OCI-LY1 (cell line): ENCODE measurements around the gene ARHGAP6.

Experiments used
- H2AFZ ChIP-seq: fragments of 200-600 bp; sonication (generic), shearing (Covaris generic); 2 replicates; pipeline ENCODE4 v1.6.0; 2014; ENCODE audit warnings: antibody characterized with exemption, mild to moderate bottlenecking, low read length
- H3F3A ChIP-seq: fragments of 200-600 bp; sonication (generic), shearing (Covaris generic); 2 replicates; pipeline ENCODE4 v1.6.0; 2014; ENCODE audit warnings: mild to moderate bottlenecking, antibody characterized with exemption, low read length, moderate library complexity; ENCODE audit not compliant: insufficient read depth
- H3K27ac ChIP-seq: fragments of 200-600 bp; sonication (generic); 2 replicates; pipeline ENCODE4 v1.5.1; 2014; ENCODE audit warnings: low read length, mixed run types, mild to moderate bottlenecking, low read depth; ENCODE audit not compliant: poor library complexity, severe bottlenecking
- H3K27me3 ChIP-seq: fragments of 200-600 bp; sonication (generic); 2 replicates; pipeline ENCODE4 v1.6.0; 2014; ENCODE audit warnings: antibody characterized with exemption, mild to moderate bottlenecking, low read length, moderate library complexity; ENCODE audit not compliant: insufficient read depth
- H3K36me3 ChIP-seq: fragments of 200-600 bp; sonication (generic); 2 replicates; pipeline ENCODE4 v1.6.1; 2014; ENCODE audit warnings: mild to moderate bottlenecking, antibody characterized with exemption, low read length, moderate library complexity, mixed read lengths; ENCODE audit not compliant: insufficient read depth
- H3K4me1 ChIP-seq: fragments of 200-600 bp; sonication (generic); 2 replicates; pipeline ENCODE4 v1.5.1; 2014; ENCODE audit warnings: mild to moderate bottlenecking, low read length, moderate library complexity; ENCODE audit not compliant: insufficient read depth, severe bottlenecking
- H3K4me2 ChIP-seq: fragments of 200-600 bp; sonication (generic), shearing (Covaris generic); 2 replicates; pipeline ENCODE4 v1.6.1; 2014; ENCODE audit warnings: low read length
- H3K4me3 ChIP-seq: fragments of 200-600 bp; sonication (generic); 2 replicates; pipeline ENCODE4 v1.5.1; 2014; ENCODE audit warnings: low read length, low read depth, mild to moderate bottlenecking, mixed read lengths; ENCODE audit not compliant: poor library complexity, severe bottlenecking
- H3K79me2 ChIP-seq: fragments of 200-600 bp; shearing (Covaris generic); 2 replicates; pipeline ENCODE4 v1.6.1; 2016; ENCODE audit warnings: mixed run types, low read length, mixed read lengths; ENCODE audit not compliant: insufficient read depth
- H3K9ac ChIP-seq: fragments of 200-600 bp; sonication (generic), shearing (Covaris generic); 2 replicates; pipeline ENCODE4 v1.6.1; 2014; ENCODE audit warnings: mild to moderate bottlenecking, low read length, mixed read lengths
- H3K9me2 ChIP-seq: fragments of 200-600 bp; sonication (generic), shearing (Covaris generic); 2 replicates; pipeline ENCODE4 v1.6.1; 2014; ENCODE audit warnings: low read depth, mild to moderate bottlenecking, low read length, mixed read lengths
- H3K9me3 ChIP-seq: fragments of 200-600 bp; shearing (Covaris generic); 2 replicates; pipeline ENCODE4 v1.6.1; 2014; ENCODE audit warnings: low read length, mixed read lengths
- H4K20me1 ChIP-seq: fragments of 200-600 bp; sonication (generic), shearing (Covaris generic); 2 replicates; pipeline ENCODE4 v1.6.0; 2016; ENCODE audit warnings: mild to moderate bottlenecking, low read length; ENCODE audit not compliant: insufficient read depth
- EZH2 ChIP-seq: fragments of 200-600 bp; sonication (generic), shearing (Covaris generic); IDR thresholded peaks from 2 replicates; pipeline ENCODE4 v1.8.0; 2017; ENCODE audit warnings: borderline replicate concordance, mixed run types, mild to moderate bottlenecking, antibody characterized with exemption, low read length, moderate library complexity, mixed read lengths
- TF ChIP-seq, protein P1 (sequence below): fragments of 200-600 bp; sonication (generic), shearing (Covaris generic); IDR thresholded peaks from 2 replicates; pipeline ENCODE4 v1.5.1; 2017; ENCODE audit warnings: mild to moderate bottlenecking, antibody characterized with exemption, low read length, moderate library complexity, mixed read lengths

The ARHGAP6 gene

DNA sequence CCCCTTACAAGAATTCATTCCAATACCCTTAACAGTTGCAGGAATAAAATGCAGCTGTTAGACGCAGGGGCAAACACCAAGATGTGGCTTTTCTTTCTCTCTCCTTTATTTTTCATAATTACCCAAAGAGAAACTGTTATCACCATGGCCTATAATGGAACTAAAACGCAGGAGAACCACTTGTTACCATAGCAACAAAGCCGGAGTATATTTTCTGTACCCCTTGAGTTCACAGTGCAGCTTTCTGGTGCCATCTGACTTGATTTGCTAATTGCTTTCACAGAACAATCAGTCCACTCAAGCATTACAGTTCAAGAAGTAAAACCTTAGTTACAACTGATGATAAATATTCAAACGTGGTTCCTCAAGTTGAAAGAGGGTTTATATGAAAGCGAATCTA lies 214.6 kb downstream of the ARHGAP6 start:
- Histone ChIP-seq H3K9me2 (no peaks in the 10 kb centered on the region), H3K4me3 (no peak overlapping the region), H3K36me3 (no peaks in the 10 kb centered on the region), H3K9ac (no peak overlapping the region), H3K27ac (no peak overlapping the region), H3K79me2 (no peaks in the 10 kb centered on the region), H3K4me2 (no peak overlapping the region), H2AFZ (no peak overlapping the region), H3K9me3 (no peaks in the 10 kb centered on the region), H3K4me1 (no peaks in the 10 kb centered on the region), H3F3A (no peaks in the 10 kb centered on the region), H3K27me3 (no peaks in the 10 kb centered on the region), H4K20me1 (no peaks in the 10 kb centered on the region)
- TF ChIP-seq EZH2 = no peak

DNA sequence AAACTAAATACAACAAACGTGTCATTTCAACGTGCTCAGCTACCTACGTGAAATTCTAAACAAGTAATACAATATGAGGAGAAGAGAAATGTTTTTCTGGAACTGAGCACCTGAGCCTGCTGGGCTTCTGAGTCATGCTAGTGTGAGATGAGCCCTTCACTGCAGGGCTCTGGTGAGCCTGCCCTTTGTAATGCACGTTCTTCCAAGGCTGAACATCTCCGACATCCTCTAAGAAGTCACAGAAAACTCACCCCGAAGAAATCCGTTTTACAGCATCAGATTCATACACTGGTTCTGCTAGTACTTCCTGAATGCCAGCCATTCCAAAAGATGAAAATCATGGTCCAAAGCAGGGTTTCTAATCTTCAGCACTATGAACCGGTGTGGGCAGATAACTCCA lies 215.4 kb downstream of the ARHGAP6 start:
- no peaks in the 10 kb centered on the region for H3K79me2 ChIP-seq
- no peaks in the 10 kb centered on the region for H3F3A ChIP-seq
- H3K4me3 ChIP-seq = no peak overlapping the region

DNA sequence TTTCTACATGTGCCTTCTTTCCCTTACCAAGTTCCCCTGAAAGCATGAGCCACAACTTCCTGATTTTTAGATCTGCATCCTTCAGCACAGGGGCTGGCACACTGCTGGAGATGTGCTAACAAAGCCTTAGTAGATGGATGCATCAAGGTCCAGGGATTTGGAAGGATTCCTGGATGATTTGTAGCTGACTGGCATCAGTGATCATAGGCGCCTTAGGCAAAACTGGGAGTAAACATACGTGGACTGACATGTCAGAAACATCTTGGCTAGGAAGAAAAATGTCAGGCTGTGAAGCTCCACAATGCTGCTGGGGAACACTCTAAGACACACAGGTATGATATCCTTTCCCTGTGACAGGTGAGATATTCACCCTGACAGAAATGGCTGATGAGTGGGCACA lies 216.1 kb downstream of the ARHGAP6 start:
- Histone ChIP-seq H3K4me3 (no peak overlapping the region), H3F3A (no peaks in the 10 kb centered on the region), H3K79me2 (no peaks in the 10 kb centered on the region), H3K36me3 (no peaks in the 10 kb centered on the region), H3K9ac (no peak overlapping the region), H3K4me2 (no peak overlapping the region), H3K9me2 (no peaks in the 10 kb centered on the region), H3K27ac (no peak overlapping the region), H3K9me3 (no peaks in the 10 kb centered on the region), H3K27me3 (no peaks in the 10 kb centered on the region), H4K20me1 (no peaks in the 10 kb centered on the region), H2AFZ (no peak overlapping the region), H3K4me1 (no peaks in the 10 kb centered on the region)
- TF ChIP-seq, protein P1, sequence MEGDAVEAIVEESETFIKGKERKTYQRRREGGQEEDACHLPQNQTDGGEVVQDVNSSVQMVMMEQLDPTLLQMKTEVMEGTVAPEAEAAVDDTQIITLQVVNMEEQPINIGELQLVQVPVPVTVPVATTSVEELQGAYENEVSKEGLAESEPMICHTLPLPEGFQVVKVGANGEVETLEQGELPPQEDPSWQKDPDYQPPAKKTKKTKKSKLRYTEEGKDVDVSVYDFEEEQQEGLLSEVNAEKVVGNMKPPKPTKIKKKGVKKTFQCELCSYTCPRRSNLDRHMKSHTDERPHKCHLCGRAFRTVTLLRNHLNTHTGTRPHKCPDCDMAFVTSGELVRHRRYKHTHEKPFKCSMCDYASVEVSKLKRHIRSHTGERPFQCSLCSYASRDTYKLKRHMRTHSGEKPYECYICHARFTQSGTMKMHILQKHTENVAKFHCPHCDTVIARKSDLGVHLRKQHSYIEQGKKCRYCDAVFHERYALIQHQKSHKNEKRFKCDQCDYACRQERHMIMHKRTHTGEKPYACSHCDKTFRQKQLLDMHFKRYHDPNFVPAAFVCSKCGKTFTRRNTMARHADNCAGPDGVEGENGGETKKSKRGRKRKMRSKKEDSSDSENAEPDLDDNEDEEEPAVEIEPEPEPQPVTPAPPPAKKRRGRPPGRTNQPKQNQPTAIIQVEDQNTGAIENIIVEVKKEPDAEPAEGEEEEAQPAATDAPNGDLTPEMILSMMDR = no peak
- TF ChIP-seq EZH2 = no peak

More for the DNA sequence above, 215.4 kb downstream of the ARHGAP6 start:
- no peaks in the 10 kb centered on the region for H3K9me2 ChIP-seq
- no peaks in the 10 kb centered on the region for H3K36me3 ChIP-seq
- H3K4me1 ChIP-seq = no peaks in the 10 kb centered on the region
- H3K4me2 ChIP-seq = no peak overlapping the region
- TF ChIP-seq EZH2 = no peak
- TF ChIP-seq, protein P1 = no peak
- H3K9ac ChIP-seq = no peak overlapping the region
- no peak overlapping the region for H2AFZ ChIP-seq
- H4K20me1 ChIP-seq = no peaks in the 10 kb centered on the region
- no peaks in the 10 kb centered on the region for H3K27me3 ChIP-seq
- H3K27ac ChIP-seq = no peak overlapping the region
- no peaks in the 10 kb centered on the region for H3K9me3 ChIP-seq

DNA sequence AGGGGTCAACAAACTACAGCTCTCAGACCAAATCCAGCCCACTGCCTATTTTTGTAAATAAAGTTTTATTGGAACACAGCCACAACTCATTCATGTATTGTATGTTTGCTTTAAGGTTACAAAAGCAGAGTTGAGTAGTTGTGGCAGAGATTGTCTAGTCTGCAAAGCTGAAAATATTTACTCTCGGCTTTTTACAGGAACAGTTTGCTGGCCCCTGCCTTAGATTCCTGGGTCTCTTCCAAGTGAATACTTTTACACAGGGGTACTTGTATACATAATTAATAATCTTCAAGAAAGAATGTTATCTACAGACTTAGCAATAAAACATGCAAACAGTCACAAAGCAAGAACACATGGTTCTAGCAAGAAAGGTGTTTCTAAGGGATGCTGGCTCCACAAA lies 218.3 kb downstream of the ARHGAP6 start:
- H3K9ac ChIP-seq = no peak overlapping the region
- H3K79me2 ChIP-seq = no peaks in the 10 kb centered on the region
- no peaks in the 10 kb centered on the region for H3K9me2 ChIP-seq
- TF ChIP-seq, protein P1 = no peak
- TF ChIP-seq EZH2 = no peak
- no peak overlapping the region for H2AFZ ChIP-seq
- H3K4me1 ChIP-seq = no peaks in the 10 kb centered on the region
- H3K36me3 ChIP-seq = no peaks in the 10 kb centered on the region
- no peaks in the 10 kb centered on the region for H3K9me3 ChIP-seq
- H3K27me3 ChIP-seq = no peaks in the 10 kb centered on the region
- H3K4me3 ChIP-seq = no peak overlapping the region
- no peaks in the 10 kb centered on the region for H3F3A ChIP-seq
- H4K20me1 ChIP-seq = no peaks in the 10 kb centered on the region
- H3K4me2 ChIP-seq = no peak overlapping the region
- no peak overlapping the region for H3K27ac ChIP-seq
